Suppressor macrophage treated with lipopolysaccharide for 4 hours (primary cell): ENCODE measurements around the gene ATRIP.
"Not testable (repeated sequence)": the region's sequence is repeated elsewhere in the genome, so short reads cannot be mapped to it uniquely, and the experiment has no call there.

Source experiments
- DNase-seq: peaks from one replicate; pipeline ENCODE4 v3.0.0-alpha.2; 2020

The ATRIP gene

DNA sequence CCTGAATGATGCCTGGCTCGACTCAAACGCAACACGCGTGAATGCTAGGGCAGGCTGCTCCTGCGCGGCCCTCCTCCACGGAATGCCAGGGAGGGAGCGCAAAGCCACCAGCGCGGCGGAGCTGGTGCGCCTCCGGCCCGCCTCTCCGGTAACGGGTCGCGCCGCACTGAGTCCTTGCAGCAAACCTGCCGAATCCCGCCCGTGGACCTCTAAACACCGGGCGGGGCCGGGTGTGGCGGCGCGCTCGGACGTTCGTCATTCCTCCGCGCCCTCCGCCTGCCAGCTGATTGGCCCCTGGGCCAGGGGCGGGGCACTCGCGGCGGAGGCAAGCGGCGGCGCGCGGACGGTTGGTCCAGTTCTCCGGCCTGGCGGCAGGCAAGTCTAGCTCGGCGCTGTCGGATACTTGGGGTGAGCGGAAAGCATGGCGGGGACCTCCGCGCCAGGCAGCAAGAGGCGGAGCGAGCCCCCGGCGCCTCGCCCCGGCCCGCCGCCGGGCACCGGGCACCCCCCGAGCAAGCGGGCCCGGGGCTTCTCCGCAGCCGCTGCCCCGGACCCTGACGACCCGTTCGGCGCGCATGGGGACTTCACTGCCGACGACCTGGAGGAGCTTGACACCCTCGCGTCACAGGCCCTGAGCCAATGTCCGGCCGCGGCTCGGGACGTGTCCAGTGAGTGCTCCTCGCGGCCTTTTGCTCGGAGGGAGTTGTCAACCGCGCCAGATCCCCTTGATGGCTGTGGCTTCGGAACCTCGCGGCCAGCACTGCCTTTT lies at the start of gene ATRIP:
Gene ATRIP (plus strand): TSS at position 313 of the 769 bp plus-strand sequence. CDS start 109 bp downstream, at position 422.
- peak; percentile 92 for DNase-seq

DNA sequence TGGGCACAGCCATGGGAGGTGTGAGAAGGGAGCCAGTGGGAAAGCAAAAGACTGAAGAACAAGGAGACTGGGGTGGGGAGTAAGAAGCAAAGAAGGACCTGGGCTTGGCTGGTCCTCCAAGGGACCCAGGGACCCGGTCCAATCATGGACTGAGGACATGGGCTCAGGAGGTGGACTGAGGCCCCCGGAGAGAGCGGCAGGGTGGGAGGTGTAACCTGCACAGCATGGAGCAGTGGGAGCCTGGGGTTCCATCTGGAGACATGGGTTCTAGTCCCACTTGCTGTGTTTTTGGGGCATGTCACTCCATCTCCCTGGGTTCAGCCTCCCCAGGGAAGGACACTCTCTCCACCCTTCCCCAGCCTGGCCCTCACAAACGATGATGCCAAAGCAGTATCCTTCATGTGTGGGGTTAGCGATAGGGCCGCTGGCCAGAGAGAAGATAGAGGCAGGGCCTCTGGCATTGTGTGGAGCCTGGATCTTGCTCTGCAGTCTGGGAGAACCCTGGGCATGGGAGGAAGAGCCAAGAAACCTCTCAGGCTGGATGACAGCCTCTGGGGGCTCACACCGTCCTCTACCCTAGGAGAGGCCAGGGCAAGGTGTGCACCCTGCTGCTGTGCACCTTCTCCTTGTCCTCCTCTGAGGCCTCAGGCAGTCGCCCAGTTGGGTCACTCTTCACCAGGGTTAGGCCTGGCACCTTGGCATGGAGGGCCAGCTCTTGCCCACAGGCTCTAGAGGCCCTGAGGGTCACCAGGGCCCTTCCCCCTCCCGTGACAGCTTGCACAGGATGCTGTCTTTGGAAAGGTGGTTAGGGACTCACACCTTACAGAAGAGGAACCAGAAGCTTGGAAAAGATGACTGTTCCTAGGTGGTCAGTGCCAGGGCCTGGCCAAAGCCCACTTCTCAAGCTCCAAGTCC lies 48.5 kb upstream of the ATRIP start:
- no peak for DNase-seq

DNA sequence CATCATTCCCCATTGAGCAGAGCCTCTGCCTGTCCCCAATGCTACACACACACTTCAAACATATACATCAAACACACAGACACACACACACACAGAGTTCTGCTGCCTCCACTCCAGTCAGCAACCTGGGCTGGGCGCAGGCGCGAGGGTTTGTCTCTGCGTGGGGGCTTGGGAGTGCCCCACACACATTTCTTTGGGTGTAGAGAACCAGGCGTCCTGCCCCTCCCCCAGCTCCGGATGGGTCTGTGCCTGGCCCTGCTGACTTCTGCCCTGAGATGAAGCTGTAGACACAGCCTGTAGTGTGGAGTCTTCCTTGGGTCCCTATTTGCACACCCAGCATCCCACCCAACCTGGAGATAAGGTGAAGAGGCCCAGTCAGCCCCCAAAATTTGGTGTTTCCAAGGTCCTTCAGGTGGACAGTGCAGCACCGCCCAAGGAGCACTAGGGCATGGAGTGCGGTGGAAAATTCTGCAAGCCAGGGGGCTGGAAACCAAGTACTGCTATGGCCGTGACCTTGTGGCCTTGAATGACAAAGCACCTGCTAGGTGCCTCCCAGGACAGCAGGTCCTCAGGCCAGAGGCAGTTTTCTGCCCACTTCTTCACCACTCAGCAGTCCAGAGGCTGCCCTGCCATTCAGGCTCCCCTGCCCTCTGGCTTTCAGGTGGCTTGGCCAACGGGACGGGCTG lies 47.7 kb upstream of the ATRIP start:
- no peak for DNase-seq

DNA sequence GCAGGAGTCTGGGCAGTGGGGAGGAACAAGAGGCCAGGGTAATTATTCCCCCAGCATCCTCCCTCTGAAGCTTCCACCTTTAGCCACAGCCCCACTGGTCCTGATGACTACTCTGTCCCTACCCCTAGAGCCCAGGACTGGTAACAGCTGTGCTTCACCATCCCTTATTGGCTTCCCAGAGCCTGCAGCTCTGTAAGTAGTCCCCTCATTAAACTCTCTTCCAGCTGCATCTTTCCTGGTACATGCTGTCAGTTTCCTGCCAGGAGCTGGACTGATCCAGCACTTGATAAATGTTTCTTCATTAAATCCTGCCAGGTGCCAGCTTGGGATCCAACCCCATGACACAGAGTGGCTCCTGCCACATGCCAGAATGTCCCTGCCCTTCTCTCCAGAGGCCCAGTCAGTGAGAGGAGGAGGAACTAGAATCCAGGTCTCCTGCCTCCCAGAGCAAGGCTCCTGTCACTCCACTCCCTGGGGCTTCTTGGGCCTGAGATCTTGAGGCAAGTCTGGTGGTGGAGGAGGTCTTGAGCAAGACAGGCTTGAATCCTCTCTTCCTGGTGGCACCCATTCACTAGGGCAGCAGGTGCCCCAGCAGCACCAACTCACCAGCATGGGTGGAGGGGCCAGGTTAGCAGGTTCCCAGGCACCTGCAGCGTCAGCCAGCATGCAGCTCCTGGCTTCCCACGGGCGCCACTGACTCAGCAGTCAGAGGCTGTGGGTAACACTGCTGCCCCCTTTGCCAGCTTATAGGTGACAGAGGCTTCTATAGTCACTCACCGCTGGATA lies 47.0 kb upstream of the ATRIP start:
- DNase-seq, result no peak

DNA sequence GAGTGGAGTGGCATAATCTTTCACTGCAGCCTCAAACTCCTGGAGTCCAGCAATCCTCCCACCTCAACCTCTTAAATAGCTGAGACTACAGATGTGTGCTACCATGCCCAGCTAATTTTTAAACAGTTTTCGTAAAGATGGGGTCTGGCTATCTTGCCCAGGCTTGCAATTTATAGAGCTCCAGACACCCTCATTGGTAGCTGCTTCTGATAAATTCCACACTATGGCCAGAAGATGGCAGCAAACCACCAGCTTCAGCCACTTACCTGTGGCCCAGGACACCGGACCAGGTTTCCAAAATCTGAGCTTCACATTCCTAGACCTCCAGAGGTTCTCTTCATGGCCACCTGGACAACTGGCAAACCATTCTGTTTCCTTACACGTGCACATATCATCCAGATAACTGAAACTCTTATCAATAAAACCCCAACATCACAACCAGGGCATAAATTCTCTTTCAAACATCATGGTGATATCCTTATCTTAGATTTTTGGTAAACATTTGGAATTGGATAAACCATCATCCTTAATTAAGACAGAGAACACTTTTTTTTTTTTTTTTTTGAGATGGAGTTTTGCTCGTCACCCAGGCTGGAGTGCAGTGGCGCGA lies 45.6 kb upstream of the ATRIP start:
- peak; percentile 71 for DNase-seq

DNA sequence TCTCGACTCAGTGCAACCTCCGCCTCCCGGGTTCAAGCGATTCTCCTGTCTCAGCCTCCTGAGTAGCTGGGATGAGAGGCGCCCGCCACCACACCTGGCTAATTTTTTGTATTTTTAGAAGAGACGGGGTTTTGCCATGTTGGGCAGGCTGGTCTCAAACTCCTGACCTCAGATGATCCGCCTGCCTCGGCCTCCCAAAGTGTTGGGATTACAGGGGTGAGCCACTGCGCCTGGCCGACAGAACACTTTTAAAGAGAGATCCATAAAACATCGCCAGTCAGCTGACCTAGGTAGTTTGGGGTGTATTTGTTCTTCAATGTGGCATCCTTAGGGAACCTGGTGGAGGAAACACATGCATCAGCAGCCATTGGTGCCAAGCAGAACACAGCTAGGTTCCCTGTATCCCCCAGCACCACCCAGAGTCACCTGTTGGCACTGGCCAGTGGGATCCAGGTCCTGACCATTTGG lies 45.1 kb upstream of the ATRIP start:
- DNase-seq, result not testable (repeated sequence)

DNA sequence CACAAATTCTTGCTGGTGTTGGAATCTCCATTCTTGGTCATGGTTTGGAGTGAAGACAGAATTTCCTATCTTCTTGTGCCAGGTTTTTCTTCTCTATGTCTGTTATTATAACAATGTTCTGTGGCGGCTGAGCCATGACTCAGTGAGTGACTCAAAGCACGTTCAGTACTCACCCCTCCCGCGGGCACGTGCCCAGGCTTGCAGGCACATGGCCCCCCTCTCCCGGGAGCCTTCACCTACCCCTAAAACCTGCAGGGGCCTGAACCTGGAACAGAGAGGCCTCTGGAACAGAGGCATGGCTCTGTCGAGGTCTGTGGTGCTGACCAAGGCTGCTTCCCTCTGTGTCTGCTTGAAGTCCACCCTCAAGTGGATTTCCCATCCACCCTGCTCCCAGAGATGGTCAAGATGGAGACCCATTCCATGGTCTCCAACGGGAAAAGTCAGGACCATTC lies 44.2 kb upstream of the ATRIP start:
- no peak for DNase-seq

DNA sequence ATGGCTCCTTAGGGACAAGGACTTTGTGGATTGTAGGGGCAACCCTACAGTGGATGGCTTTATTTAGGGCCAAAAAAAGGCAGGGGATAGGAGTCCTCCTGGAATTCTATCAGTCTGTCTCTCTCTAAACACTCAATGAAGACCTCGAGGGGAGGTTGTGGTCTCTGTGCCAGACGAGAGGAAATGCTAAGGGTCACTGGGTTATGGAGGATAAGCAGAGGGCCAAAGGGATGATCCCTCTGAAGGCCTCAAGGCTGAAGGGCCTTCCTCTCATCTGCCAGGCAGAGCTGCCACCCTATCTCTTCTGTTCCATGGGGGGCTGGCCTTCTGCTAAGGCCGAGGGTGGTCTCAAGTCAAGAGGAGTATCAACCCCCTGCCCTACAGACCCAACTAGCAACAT lies 43.6 kb upstream of the ATRIP start:
- DNase-seq, result no peak

DNA sequence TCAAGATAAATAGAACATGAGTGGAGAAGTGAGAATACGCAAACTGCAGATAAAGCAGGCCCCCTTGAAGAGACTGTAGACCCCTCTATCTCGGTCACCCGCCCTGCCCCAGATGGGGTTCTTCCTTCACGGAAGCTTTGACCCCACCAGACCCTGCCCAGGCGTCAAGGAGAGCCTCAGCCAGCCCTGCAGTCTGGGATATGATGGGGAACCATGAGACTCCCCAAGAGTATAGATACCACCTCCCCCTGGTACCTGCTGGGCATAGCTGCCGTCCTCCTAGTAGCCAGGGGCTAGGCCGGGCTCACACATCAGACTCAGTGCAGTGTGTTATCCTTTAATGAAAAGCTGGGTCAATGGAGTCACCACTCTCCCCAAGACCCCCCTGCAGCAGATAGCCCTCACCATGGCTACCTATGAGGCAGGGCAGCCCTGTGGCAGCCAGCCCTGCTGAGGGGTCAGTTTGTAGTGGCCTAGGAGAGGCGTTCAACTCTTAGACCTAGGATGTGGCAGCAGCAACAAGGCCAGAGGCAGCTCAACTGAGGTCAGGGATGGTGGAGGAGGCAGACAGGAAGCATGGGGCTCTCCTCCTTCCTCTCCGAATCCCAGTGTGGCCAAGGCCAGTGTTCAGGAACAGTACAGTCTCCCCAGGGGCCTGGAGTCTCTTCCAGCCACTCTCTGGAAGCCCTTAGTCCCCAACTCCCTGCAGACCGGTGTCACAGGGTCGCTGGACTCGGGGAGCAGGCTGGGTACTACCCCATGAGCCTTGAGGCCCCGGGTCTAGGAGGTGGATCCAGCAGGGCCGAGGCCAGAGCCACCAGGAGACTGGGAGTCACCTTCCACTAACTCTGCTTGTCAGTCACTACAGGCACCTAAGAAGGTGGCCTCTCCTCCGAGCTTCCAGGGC lies 42.8 kb upstream of the ATRIP start:
- DNase-seq, result no peak

DNA sequence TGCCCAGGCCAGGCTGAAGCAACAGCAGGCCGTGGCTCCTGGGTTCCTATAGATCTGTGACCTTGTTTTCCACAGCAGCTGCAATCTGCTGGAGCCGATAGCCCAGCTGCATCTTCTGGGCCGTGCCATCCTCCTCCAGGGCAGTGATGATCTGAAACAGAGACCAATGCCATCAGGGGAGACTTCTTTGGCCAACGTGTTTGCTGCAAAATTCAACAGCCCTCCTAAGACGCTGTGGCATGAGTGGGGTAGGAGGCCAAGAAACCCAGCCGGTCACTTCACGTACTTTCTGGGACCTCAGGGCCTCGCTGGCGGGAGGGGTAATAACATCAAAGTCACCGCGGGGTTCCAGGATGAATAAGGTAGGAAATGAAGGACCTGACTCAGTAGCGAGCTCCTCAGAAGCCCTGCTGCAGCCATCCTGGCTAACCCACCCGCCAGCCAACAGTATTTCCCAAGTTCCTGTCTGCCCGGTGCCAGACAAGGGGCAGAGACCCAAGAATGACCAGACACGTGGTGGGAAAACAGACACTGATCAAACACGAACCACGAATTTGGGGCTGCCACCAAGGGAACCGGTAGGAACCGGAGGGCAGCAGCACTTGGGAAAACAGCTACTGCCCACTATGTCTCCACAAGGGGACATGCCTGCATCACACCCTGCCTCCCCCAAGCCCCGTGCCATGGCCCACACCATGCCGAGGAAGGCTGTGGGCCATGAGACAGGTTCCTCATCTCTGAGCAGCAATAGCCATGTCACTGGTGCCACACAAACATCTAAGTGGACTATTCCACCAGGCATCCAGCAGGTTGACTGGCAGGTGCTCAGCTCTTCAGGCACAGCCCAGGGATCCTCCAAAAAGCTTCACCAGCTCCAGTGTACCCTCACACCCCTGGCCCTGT lies 41.8 kb upstream of the ATRIP start:
- no peak for DNase-seq

DNA sequence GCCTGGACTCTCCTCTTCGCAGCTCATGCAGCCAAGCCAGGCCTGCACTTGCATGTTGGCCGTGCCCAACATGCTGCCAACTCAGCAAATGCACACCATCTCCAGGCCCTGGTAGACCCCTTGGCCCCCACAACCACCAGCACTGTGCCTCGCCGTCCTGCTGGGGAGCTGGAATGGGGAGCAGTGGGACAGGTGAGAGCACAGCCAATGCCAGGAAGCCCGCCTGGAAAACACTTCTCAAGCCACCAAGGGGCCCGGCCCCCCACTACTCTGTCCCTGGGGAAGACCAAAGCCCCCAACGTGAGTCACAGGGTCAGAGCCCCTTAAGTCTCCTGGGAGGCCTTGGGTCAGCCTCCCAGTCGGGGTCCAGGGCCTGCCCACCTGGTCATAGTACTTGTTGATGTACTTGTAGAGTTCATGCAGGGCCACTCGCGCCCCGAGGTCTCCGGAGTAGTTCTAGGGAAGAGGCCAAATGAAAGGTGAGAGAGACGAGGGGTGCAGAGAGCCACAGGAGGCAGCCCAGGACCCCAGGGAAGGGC lies 41.1 kb upstream of the ATRIP start:
- DNase-seq, result no peak

DNA sequence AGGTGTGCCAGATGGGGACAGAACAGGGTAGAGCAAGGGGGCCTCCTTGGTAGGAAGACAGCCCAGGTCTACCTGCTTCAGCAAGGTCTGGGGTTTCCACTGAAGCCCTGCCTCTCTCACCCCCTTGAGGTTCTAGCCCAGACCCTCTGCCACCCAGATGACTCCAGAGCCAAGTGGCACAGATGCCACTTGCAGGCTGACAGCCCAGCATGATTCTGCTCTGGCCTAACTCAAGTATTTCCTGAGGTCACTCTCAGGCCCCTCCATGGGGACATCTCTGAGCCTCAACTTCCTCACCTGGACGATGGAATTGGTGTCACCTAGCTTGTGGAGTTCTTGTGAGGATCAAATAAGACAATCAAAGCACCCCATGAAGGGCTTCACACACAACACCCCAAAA lies 40.6 kb upstream of the ATRIP start:
- no peak for DNase-seq

DNA sequence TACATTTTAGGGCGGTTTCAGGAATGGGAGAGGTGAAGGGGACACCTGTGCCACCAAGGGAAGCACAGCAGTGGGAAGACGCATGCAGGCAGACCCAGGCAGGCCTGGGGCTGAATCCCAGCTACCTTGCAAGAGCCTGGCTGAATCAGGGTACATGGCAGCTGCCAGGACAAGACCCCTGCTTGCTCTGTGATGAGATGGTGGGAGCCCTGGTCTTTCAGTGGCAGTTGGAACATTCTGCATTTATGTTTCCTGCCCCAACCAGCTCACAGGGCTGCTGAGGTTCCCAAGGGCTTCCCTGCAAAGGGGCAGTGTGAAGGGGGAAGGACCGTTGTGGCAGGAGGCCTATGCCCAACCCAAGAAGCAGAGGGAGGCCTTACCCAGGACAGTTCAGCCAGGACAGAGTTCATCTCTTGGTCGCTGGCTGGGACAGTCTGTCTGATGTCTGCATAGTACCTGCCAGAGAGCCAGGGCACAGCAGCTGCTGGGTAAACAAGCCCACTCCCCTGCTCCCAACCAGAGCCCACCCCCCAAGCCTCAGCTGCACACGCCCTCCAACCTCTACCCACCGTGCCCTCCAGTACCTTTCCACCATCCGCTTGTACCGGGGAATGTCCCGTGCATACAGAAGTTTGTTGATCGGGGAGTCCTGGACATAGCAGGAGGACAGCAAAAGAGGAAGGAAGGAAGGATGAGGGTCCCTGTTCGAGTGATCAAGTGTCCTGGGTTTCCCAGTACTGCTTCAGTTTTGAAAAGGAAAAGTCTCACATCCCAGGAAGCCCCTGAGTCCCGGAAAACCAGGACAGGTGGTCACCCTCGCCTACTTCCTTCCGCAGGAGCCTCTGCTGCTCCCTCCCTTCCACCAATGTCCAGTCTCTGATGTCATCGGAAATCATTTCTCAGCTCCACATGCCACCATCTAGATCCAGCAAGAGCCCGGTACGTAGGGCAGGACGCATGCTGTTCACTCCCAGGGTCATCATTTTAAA lies 39.8 kb upstream of the ATRIP start:
- no peak for DNase-seq

DNA sequence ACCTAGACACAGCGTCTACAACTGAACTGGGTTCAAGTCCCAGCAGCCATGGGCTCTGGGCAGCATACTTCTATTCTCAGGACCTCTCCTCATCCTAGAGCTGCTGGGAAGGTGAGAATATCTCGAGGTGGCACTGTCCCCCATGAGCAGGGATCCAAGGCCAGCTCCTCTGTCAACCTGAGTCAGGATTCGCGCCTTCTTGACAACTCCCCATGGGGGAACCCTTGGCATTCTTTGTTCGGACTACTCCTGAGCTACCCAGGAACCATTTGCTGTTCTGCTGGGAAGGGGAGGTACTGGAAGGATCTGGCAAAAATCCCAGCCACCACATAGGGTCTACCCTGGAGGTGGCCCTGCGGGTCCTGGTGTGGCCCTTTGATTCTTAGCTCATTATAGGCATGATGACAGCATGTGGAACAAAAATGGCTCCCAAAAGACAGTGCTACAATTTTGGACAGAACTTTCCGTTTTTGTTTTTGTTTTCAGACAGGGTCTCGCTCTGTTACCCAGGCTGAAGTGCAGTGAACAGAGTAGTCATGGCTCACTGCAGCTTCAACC lies 38.9 kb upstream of the ATRIP start:
- DNase-seq, result no peak

DNA sequence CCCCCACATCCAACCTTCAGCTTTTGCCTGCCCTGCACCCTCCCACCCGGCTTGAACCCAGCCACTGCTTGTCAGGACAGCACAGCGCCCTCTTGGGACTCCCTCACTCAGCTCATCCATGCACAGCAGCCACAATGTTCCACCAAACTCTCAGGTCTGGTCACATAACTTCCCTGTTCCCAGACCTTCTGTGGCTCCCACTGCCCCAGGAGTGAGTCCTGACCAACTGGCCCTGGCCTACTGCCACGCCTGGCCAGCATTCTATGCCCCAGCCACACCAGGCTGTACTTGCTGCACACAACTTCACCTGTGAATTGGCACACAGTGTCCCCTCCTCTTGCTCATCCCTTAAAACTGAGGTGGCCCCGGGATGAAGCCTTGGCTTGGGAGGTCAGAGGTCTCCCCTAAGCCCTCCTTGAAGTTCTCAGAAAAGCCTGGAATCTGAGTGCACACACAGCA lies 37.7 kb upstream of the ATRIP start:
- no peak for DNase-seq

DNA sequence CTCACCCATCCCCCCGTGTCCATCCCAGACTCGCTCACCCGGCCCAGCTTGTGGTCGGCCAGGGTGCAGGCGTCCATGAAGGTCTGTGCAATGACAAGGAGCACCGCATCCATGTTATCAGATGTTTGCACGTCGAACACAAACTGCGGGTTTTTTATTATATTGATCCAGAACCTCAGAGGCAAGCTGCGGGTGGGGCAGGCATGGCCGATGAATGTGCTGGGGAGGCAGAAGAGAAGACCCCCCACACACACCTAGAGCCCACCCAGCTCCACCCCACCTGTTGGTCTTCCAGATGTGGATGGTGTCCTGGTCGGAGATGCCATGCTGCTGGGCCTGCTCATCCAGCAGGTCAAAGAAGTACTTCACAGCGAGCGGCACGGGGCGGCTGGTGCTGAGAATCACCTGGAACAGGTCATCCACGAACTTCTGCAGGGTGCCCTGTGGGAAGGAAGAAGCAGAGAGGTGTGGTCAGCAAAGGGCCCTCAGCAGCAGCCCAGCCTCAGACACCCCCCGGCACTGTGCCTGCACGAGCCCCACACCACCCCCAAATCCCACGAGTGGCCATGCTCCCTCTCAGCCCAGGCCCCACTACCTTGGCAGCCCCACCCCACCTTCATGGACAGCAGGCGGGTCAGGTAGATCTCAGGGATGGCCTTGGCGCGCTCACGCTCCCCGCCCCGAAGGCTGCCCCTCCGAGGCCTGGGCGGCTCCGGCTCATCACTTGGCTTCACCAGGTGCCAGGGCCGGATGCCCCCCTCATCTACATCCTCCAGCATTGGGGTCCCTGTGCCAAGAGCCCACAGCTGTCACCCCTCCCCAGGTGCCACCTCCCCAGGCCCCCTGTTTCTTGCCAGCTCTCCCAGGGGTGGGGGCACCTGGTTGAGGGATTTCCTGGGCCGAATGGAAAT lies 37.0 kb upstream of the ATRIP start:
- DNase-seq, result no peak
